Measurements from ENCODE around the gene PCDHGA6. TPM values are rescaled to one million over a fixed set of nuclear protein-coding genes. Genes with fewer than 3 reads are reported as not detected.

PCDHGA6 gene
- total RNA-seq, result 2.4 and 3.9 TPM in 2 replicates

DNA sequence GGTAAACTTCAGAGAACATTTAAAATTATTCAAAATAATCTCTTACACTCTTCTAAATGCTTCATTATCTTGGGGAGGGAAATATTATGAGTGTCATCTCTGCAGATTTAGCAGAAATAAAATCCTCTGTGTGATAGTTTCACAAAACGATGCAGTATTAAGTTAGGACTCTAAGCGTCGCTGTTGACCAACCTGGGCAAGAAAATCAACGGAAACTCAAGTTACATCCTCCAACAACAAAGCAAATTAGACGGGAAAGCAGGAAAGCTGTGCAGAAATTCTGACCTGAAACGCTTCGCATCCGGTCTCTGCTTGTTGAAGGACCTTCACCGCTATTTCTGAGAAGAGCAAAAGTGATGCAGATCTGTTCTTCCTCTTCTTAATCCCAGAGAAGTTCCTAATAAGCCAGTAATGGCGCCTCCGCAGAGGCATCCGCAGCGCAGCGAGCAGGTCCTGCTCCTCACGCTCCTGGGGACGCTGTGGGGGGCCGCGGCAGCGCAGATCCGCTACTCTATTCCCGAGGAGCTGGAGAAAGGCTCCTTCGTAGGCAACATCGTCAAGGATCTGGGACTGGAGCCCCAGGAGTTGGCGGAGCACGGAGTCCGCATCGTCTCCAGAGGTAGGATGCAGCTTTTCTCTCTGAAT is at the start of gene PCDHGA6:
TSS of gene PCDHGA6 (plus strand) at position 219 of the 645 bp plus-strand sequence. CDS start at position 412, 193 bp downstream.

GRCh38 chr5:141330299-141331080 is 43.2 kb upstream of the PCDHGA6 start, which contains the start of gene PCDHGA1:
TSS of gene PCDHGA1 (plus strand) at chr5:141330514.

DNA sequence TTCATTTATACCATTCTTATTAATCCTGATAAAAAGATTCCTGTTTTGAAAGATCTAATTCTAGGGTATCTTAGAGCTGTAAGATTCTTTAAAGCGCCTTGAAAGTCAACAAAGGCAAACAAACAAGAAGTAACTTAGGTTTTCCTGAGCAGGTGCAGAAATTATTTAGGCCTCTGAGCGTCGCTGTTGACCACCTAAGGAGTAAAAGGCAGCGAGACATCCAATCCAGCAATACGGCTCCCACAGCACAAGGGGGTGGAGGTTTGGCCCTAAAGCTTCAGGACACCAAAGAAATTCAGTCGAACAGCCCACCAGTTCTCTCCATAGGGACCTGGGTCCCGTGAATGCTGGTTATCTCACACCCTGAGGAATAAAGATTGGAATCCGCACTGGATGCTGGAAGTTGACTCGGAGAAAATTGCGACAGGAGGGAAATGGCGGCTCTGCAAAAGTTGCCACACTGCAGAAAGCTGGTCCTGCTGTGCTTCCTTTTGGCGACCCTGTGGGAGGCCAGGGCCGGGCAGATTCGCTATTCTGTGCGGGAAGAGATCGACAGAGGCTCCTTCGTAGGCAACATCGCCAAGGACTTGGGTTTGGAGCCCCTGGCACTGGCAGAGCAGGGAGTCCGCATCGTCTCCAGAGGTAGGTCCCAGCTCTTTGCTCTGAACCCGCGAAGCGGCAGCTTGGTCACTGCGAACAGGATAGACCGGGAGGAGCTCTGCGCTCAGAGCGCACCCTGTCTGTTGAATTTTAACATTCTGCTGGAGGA is 35.0 kb upstream of the PCDHGA6 start, which contains the start of gene PCDHGA2:
TSS of gene PCDHGA2 (plus strand) at position 223 of the 769 bp plus-strand sequence.

DNA sequence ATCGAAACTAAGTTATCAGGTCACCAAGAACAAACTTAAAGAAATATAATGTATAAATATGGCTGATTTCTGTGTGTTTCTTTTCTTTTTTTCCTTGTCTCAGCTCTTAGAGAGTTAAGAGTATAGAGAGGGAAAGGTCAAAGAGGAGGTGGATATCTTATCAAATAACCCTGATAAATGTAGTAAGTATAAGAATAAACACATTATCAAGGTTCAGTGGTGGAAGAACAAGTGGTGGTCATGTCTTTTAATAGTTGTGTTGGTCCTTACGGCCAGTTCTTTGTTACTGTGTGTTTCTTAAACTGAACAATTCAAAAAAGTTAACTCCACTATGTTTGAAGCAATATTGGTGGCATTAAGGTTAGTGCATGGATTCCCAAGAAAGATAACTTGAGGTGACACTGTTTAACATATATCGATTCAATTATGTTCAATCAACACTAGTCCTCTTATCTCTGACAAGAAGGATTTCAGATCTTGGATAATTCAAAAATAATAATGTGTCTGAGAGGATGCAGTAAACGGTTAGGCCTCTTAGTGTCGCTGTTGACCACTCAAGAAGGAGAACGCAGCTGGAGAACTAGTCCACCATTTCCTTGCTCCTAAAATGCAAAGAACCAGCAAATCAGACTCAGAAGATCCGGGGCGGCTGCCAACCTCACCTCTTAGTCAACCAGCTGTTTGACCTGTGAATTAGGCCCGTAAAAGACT is 30.3 kb upstream of the PCDHGA6 start, which contains the start of gene PCDHGA3:
TSS of gene PCDHGA3 (plus strand) at position 588 of the 711 bp plus-strand sequence. CDS start 205 bp downstream, outside the sequence.

DNA sequence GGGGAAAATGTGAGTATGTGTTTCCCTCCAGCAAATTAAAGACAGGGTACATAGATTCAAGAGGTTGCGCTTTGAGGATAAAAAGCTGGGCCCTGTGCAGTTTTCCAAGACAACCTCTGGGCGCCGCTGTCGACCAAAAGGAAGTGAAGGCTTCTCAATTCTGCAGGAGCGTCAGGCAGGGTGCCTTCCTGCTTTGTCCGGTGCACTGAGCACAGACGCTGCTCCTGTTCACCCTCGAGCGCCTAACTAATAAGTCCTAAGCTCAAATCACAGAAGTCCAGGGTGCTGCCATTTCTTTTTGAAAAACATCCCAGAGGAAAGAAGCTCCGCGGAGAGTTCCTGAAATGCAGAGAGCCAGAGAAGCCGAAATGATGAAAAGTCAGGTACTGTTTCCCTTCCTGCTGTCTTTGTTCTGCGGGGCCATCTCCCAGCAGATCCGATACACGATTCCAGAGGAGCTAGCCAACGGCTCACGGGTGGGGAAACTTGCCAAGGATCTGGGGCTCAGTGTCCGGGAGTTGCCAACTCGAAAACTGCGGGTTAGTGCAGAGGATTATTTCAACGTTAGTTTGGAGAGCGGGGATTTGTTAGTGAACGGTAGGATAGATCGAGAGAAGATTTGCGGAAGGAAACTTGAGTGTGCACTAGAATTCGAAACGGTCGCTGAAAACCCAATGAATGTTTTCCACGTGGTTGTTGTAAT is 23.6 kb upstream of the PCDHGA6 start, which contains the start of gene PCDHGB1:
TSS of gene PCDHGB1 (plus strand) at position 183 of the 703 bp plus-strand sequence. CDS start at position 345, 162 bp downstream.

DNA sequence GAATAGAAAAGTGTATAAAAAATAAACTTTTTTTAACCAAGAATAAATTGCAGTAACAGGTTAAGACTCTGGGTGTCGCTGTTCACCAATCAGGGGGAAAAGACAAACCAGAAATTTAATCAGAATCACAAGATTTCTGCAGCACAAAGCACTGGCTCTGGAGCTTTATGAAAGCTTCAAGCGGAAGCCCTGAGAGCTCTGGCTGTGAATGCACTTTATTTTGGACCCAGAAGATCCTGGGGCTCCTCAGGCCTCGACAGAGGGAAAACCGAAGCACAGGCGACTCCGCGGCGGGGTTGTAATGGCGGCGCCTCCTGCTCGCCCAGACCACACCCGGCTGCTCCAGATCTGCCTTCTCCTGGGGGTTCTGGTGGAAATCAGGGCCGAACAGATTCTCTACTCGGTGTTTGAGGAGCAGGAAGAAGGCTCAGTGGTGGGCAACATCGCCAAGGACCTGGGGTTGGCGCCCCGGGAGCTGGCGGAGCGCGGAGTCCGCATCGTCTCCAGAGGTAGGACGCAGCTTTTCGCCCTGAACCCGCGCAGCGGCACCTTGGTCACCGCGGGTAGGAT is 18.7 kb upstream of the PCDHGA6 start, which contains the start of gene PCDHGA4:
TSS of gene PCDHGA4 (plus strand) at position 122 of the 570 bp plus-strand sequence. CDS start at position 209, 87 bp downstream.

GRCh38 chr5:141359790-141360426 is 13.8 kb upstream of the PCDHGA6 start, which contains the start of gene PCDHGB2:
TSS of gene PCDHGB2 (plus strand) at chr5:141359994. CDS start at chr5:141360136, 142 bp downstream.

DNA sequence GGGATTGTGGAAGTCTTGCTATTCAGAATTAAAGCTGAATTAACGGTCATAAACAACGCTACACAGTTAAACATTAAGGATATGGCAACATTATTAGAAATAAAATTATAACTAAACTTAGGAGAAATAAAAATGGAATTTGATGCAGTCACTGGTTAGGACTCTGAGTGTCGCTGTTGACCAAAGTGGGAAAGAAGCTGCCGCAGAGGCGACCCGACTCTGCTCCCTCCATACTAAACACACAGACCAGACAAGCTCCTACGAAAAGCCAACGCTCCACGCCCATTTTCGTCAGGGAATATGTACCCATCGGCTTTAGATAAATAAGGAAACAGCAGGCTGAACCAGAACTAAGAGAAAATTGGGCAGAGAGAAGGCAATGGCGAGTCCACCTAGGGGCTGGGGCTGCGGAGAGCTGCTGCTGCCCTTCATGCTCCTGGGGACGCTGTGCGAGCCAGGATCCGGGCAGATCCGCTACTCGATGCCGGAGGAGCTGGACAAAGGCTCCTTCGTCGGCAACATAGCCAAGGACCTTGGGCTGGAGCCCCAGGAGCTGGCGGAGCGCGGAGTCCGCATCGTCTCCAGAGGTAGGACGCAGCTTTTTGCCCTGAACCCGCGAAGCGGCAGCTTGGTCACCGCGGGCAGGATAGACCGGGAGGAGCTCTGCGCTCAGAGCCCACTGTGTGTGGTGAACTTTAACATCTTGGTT is 9.6 kb upstream of the PCDHGA6 start, which contains the start of gene PCDHGA5:
TSS of gene PCDHGA5 (plus strand) at position 211 of the 709 bp plus-strand sequence. CDS start at position 380, 169 bp downstream.

DNA sequence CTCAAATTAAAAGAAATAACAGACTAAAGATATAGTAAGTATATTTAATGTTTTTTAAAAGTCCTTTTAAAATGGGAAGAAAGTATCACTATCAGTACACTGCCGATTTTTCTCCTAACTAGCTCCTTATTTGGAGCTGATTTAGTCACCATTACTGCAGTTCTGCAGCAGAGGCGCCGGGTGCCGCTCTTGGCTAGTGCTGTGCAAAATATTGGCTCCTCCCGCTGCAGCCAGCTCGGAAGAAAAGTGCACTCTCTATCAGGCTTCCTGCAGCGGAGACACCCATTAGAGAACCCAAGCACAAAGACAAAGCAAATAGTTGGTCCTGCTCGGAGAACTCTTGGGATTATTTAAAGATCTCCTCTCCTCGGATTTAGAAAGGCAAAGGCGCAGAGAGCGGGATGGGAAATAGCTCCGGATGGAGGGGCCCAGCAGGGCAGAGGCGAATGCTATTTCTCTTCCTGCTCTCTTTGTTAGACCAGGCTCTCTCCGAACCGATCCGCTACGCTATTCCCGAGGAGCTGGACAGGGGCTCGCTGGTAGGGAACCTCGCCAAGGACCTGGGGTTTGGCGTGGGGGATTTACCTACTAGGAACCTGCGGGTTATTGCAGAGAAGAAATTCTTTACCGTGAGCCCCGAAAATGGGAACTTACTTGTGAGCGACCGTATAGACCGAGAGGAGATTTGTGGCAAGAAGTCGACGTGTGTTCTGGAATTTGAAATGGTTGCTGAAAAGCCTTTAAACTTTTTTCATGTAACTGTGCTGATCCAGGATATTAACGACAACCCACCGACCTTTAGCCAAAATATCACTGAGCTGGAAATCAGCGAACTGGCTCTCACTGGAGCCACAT is 3.5 kb upstream of the PCDHGA6 start, which contains the start of gene PCDHGB3:
TSS of gene PCDHGB3 (plus strand) at position 249 of the 855 bp plus-strand sequence. CDS start at position 402, 153 bp downstream.

GRCh38 chr5:141382469-141383294 is 9.0 kb downstream of the PCDHGA6 start, which contains the start of gene PCDHGA7:
TSS of gene PCDHGA7 (plus strand) at chr5:141382742. CDS start at chr5:141382900, 158 bp downstream.

GRCh38 chr5:141387557-141388311 is 14.0 kb downstream of the PCDHGA6 start, which contains the start of gene PCDHGB4:
TSS of gene PCDHGB4 (plus strand) at chr5:141387698. CDS start at chr5:141387885, 187 bp downstream.

GRCh38 chr5:141392429-141393198 is 18.9 kb downstream of the PCDHGA6 start, which contains the start of gene PCDHGA8:
TSS of gene PCDHGA8 (plus strand) at chr5:141392633. CDS start at chr5:141392814, 181 bp downstream.

GRCh38 chr5:141397756-141398551 is 24.3 kb downstream of the PCDHGA6 start, which contains the start of gene PCDHGB5:
TSS of gene PCDHGB5 (plus strand) at chr5:141397947. CDS start at chr5:141398128, 181 bp downstream.

DNA sequence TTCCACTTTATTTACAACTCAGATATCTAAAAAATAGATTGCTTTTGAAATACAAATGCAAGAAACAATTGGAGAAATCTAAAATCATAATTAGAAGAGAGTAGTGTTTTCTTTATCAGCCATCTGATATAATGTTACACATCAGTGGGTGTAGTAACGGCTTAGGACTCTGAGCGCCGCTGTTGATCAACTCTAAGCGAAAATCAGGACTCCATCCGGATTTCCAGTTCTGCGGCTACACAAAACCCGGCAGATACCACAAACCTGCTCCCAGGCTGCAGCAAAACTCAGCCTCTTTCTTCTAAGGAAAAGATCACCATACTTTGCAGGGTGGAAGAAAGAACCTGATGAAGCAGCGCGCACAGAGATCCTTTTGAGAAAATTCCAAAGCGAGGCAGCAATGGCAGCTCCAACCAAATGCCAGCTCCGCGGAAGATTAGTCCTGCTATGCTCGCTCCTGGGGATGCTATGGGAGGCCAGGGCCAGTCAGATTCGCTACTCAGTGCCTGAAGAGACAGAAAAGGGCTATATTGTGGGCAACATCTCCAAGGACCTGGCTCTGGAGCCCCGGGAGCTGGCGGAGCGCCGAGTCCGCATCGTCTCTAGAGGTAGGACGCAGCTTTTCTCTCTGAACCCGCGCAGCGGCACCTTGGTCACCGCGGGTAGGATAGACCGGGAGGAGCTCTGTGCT is 29.0 kb downstream of the PCDHGA6 start, which contains the start of gene PCDHGA9:
TSS of gene PCDHGA9 (plus strand) at position 226 of the 691 bp plus-strand sequence. CDS start at position 401, 175 bp downstream.

